Pons (tissue), 1 donor: ENCODE data around the gene CNPY4.

Experiments used
- DNase-seq: peaks from one replicate; pipeline ENCODE4 v3.0.0-alpha.2; 2016; ENCODE audit warnings: low spot score

Gene CNPY4

GRCh38 chr7:100167912-100168323, 48.5 kb downstream of the CNPY4 start:
- DNase-seq, result no peak

GRCh38 chr7:100169147-100169850, 49.9 kb downstream of the CNPY4 start:
- DNase-seq, result no peak

- peak; percentile 40 for DNase-seq
These were observed 50.9 kb downstream of the CNPY4 start for GRCh38 chr7:100170101-100170897.

- no peak for DNase-seq
These were observed 51.8 kb downstream of the CNPY4 start for GRCh38 chr7:100171087-100171681.

GRCh38 chr7:100171840-100172239, 52.4 kb downstream of the CNPY4 start:
- no peak for DNase-seq

GRCh38 chr7:100173806-100174495, 54.5 kb downstream of the CNPY4 start:
- no peak for DNase-seq

- DNase-seq, result no peak
These were observed 55.1 kb downstream of the CNPY4 start for GRCh38 chr7:100174582-100174981.
